Activated CD8-positive, alpha-beta memory T cell treated with anti-CD3 and anti-CD28 coated beads, Interleukin-2, amount 50 U/mL, for 1 hour (primary cell): ENCODE results near the gene SIRPB2.

Experiments used
- DNase-seq: peaks from one replicate; pipeline ENCODE4 v3.0.0-alpha.2; 2020; ENCODE audit errors: extremely low read depth

SIRPB2 gene

DNA sequence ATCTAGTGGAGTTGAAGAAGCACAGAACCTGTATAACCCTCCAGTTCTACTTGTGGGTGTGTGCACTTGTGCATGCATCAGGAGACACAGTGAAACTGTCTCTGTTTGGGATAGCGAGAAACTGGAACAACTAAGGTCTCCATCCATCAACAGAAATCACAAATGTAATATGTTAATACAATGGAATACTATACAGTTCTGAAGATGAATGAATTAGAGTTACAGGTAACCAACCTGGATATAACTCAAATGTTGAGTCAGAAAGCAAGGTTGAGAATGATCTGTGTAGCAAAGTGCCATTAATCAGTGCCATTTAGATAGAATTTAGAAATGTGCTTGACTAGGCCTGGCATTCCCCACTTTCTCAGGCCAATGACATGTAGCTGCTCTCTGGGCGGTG lies 20.0 kb downstream of the SIRPB2 start:
- DNase-seq = no peak

GRCh38 chr20:1469925-1470571 lies 21.2 kb downstream of the SIRPB2 start:
- DNase-seq = no peak

GRCh38 chr20:1469306-1469905 lies 21.8 kb downstream of the SIRPB2 start:
- no peak for DNase-seq

DNA sequence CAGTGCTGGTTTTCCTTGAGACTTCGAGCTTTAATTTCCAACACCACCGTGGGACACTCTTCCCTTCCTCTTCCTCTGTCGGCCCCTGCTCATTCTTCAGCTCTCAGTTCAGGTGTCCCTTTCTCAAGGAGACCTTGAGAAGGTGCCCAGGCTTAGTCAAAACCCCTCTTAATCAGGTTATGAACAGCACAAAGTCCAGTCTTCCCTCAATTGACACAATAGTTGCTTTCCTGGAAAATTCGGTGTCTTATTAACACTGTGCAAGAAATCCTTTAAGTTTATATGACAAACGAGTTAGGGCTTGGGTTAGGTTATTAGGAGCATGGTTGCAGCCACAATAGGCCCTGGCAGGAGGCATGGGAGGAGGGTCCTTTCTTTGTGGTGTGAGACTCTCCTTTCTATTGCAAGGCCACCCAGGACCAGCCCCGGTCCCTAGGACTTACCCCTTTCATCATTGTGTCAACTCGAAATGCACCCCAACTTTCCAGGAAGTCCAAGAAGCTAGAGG lies 23.0 kb downstream of the SIRPB2 start:
- no peak for DNase-seq

DNA sequence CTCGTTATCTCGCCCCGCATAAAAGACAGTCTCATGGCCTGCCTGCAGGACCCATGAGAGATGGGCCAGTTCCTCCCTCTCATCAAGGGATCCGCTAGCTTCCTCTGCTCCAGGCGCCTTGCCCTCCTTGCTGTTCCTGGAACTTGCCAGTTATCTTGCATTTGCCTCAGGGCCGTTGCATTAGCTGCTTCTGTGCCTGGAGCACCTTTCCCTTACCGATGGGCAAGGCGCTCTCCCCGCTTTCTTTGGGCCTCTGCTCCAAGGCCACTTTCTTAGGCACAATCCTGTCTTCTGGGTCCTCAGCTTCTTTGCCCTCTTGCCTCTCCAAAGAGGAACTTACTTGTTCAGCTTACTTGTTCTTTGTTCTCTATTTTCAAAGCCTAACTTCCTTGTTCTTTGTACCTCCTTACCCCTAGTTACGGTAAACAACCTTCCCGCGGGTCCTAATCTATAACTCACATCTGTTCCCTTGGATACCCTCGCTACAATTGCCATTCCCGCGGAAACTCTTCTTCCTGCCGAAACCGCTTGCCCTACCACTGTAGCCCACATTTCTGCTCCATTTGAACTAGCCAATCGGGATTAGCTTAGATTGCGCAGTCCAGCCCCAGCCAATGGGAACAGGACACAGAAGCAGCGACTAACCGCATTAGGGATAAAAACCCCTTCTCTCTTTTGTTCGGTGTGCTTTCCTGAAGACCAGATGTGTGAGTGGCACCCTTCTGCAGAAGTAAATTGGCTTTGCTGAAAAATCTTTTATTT lies 23.7 kb downstream of the SIRPB2 start:
- DNase-seq = no peak

- no peak for DNase-seq
Measured at GRCh38 chr20:1467082-1467354, 24.2 kb downstream of the SIRPB2 start.

GRCh38 chr20:1466211-1467081 lies 24.8 kb downstream of the SIRPB2 start, which contains the start of gene NSFL1C:
Gene NSFL1C (minus strand): TSS chr20:1466849. CDS start chr20:1466824, 25 bp downstream.
- DNase-seq = peak; percentile 78

GRCh38 chr20:1465470-1466210 lies 25.6 kb downstream of the SIRPB2 start:
- no peak for DNase-seq

GRCh38 chr20:1463971-1464570 lies 27.1 kb downstream of the SIRPB2 start:
- no peak for DNase-seq

DNA sequence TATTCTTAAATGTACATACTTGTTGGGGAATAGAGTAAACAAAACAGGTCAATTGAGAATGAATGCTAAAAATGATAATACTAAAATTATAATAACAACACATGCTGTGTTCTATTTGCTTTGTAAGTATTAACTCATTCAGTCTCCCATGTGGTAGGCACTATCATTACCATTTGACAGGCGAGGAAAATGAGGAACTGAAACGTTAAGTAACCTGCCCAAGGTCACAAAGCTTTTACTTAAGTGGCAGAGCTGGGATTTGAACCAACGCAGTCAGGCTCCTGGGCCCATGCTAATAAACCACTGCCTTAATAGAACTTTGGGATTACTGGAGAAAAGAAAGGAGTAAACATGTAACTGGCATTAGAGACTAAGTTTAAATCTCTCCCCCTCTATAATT lies 28.4 kb downstream of the SIRPB2 start:
- no peak for DNase-seq

- no peak for DNase-seq
Measured at GRCh38 chr20:1462001-1462400, 29.2 kb downstream of the SIRPB2 start.

DNA sequence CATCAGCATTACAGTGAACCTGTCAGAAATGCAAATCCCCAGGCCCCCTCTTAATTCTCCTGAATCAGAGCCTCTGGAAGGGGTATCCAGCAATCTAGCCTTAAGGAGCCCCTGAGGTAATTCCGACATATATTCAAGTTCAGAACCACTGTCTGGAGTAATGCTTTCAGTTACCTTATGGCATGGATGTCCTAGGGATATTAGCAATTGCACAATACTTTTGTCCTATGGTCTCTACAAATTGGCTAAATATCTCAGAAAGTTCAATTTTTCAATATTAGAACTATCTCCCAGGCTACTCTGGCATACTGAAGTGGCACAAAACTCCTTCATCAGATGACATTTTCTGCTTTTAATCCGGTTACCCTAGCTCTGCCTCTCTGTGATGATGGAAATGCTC lies 30.9 kb downstream of the SIRPB2 start:
- DNase-seq = no peak

- no peak for DNase-seq
Measured at GRCh38 chr20:1457992-1458391, 33.2 kb downstream of the SIRPB2 start.

DNA sequence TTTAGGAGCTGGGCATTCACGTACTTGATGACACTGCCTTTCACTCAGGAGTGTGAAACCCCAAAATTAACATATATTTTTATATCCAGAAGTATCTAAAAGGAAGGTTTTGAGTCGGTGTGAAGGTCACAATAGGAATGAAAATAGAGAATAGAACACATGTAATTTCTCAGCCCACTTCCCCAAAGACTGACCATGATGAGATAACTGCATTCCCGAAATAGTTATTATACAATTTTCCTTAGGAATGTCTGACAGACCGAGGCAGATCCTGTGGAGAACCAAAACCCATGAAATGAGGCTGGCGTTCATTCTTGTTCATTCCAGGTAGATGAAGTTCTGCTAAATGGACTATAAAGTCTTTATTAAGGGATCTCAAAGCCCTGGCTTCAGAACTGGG lies 34.9 kb downstream of the SIRPB2 start:
- DNase-seq = no peak

DNA sequence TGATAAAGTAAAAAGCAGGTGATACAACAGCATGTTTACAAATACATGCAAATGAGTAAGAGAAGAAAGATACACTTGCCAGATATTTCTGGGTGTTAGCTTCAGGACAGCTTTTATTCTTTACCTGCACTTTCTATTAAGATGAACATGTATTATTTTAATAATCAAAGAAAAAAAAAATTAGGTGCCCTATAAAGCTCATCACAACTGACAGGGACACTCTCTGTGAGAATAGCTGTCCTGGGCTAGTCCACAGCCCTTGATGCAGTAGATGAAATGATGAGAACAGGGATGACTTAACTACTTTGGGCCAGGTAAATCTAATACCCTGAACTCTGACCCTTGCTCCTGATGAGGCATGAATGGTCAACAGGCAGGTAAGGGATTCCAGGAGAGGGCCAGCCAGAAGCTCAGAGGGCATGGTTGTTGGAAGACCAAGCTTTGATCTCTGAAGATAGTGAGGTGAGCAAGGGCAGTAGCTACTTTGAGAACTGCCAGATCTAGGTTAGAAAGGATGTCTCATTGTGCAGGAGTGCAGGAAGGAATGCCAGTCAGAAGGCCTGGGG lies 40.2 kb downstream of the SIRPB2 start:
- no peak for DNase-seq

DNA sequence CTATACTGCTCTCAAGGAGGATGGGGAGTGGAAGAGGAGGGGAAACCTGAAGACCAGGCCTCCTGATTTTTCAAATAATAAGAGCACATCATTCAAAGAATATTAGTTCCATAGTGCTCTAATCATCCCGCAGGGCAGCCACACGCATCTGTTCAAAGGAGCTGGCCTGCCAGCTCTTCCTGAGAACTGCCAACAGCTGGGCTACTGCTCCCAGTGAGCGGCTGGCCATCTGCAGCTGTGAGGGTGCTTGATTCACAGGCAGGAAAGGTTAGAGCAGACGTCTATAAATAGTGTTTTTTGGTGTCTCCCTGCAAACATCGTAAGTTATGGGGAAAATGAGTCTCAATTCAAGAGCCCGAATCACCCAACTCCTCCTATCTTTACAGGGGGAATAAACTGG lies 41.9 kb downstream of the SIRPB2 start:
- no peak for DNase-seq

- no peak for DNase-seq
Measured at GRCh38 chr20:1448081-1448620, 43.1 kb downstream of the SIRPB2 start.

DNA sequence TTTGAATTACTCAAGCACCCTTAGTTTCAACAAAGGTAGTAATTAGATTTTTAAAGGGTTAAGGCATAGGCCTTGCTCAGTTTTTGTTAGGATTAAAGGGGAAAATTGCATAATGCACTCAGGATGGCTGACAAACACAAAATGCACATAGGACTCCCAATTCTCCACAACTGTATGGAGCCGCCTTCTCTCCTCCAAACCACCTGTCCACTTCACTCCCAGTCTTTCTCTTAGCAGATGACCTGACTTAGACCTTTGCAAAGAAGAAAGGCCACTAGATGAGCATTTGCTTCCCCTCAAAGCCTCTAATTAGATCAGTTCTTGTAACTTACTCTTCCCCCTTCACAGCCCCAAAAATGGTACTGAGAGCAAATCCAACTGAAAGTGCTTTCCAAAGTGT lies 44.7 kb downstream of the SIRPB2 start:
- DNase-seq = no peak

- no peak for DNase-seq
Measured at GRCh38 chr20:1443085-1443484, 48.1 kb downstream of the SIRPB2 start.

- DNase-seq = no peak
Measured at GRCh38 chr20:1442304-1442703, 48.9 kb downstream of the SIRPB2 start.
